ENCODE measurements around the gene NACAD. TPM values are rescaled to one million over a fixed set of nuclear protein-coding genes. Genes with fewer than 3 reads are reported as not detected.

NACAD gene
- total and polyA plus RNA-seq, 2 of the 4 experiments (the other 2 are of a cell fraction), result 0.54 to 2.2 TPM

GRCh38 chr7:45080958-45081669, 7.7 kb downstream of the NACAD start:
- H3K4me1 ChIP-seq (ENCODE audit: control insufficient read depth, insufficient read depth, low read length), result no peaks in the 10 kb centered on the region
- no peak for DNase-seq
- no peaks in the 10 kb centered on the region for H3K79me1 ChIP-seq (ENCODE audit: low read depth in 1 of 2, low read length in 2 of 2)
- no peak overlapping the region for H4K5ac ChIP-seq (ENCODE audit: low read depth, low read length)
- no peak overlapping the region for H3K4me2 ChIP-seq (ENCODE audit: low read depth, low read length)
- H3K36me3 ChIP-seq (ENCODE audit: control insufficient read depth, insufficient read depth, low read length), result peaks cover 28% of the 10 kb centered on the region
- H3K27me3 ChIP-seq (ENCODE audit: control insufficient read depth, insufficient read depth, low read length), result no peaks in the 10 kb centered on the region
- no peak overlapping the region for H3K18ac ChIP-seq (ENCODE audit: low read depth, low read length)
- no peaks in the 10 kb centered on the region for H3K9me3 ChIP-seq (ENCODE audit: control insufficient read depth, insufficient read depth, low read length)
- H2AK9ac ChIP-seq (replicated peaks; ENCODE audit: low read depth, low read length, poor library complexity), result peak overlapping the region; percentile 42
- peak overlapping the region; percentile 59 for H2AFZ ChIP-seq (replicated peaks; ENCODE audit: low read length, poor library complexity)
- dilution Hi-C loops (cut with HindIII; ENCODE audit: low sequenced_read_pairs, unreplicated experiment), result no loop called here
- TF ChIP-seq FOS (IDR thresholded peaks at IDR 0.05; ENCODE audit: low read depth, low read length) (no peak), CTCF (conservative IDR thresholded peaks at IDR 0.05; ENCODE audit: low read depth, low read length) (no peak), RFX5 (IDR thresholded peaks at IDR 0.05; ENCODE audit: low read depth, low read length) (no peak), CEBPB (IDR thresholded peaks at IDR 0.05; ENCODE audit: low read depth, low read length) (no peak), BHLHE40 (IDR thresholded peaks at IDR 0.05; ENCODE audit: low read depth, low read length) (no peak), SMC3 (IDR thresholded peaks at IDR 0.05; ENCODE audit: low read depth, low read length) (no peak), CHD1 (IDR thresholded peaks at IDR 0.05; ENCODE audit: low read depth, low read length) (no peak), NFE2L2 (IDR thresholded peaks at IDR 0.05; ENCODE audit: low read depth, low read length) (no peak), POLR2A (IDR thresholded peaks at IDR 0.05; ENCODE audit: low read depth, low read length) (no peak), MXI1 (IDR thresholded peaks at IDR 0.05; ENCODE audit: borderline replicate concordance, low read depth, low read length) (no peak), MAFK (IDR thresholded peaks at IDR 0.05; ENCODE audit: low read depth, low read length) (no peak), RAD21 (IDR thresholded peaks at IDR 0.05; ENCODE audit: low read length) (no peak), USF2 (IDR thresholded peaks at IDR 0.05; ENCODE audit: low read depth, low read length) (no peak), MAZ (IDR thresholded peaks at IDR 0.05; ENCODE audit: borderline replicate concordance, low read depth, low read length) (no peak), RCOR1 (IDR thresholded peaks at IDR 0.05; ENCODE audit: insufficient replicate concordance, low read length) (no peak)
- TF ChIP-seq, protein P1, sequence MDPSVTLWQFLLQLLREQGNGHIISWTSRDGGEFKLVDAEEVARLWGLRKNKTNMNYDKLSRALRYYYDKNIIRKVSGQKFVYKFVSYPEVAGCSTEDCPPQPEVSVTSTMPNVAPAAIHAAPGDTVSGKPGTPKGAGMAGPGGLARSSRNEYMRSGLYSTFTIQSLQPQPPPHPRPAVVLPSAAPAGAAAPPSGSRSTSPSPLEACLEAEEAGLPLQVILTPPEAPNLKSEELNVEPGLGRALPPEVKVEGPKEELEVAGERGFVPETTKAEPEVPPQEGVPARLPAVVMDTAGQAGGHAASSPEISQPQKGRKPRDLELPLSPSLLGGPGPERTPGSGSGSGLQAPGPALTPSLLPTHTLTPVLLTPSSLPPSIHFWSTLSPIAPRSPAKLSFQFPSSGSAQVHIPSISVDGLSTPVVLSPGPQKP (IDR thresholded peaks at IDR 0.05; ENCODE audit: borderline replicate concordance, low read depth, low read length), result no peak
- in situ Hi-C loops (cut with MboI; ENCODE audit: low sequenced_read_pairs), result no loop called here
- H2BK15ac ChIP-seq (ENCODE audit: low read depth, low read length), result no peak overlapping the region
- peaks cover 4% of the 10 kb centered on the region; the same call in 1 of the 2 replicates for H4K20me1 ChIP-seq (ENCODE audit: insufficient read depth, low read length)
- no peak overlapping the region for H2AK5ac ChIP-seq (ENCODE audit: low read depth, low read length)
- H3K4ac ChIP-seq (ENCODE audit: low read depth, low read length), result no peak overlapping the region
- H3K23ac ChIP-seq (ENCODE audit: low read depth, low read length), result no peak overlapping the region
- ChIA-PET POLR2A (ENCODE audit: unreplicated experiment) (no interaction called here), CTCF (no interaction called here)
- H3K27ac ChIP-seq (ENCODE audit: insufficient read depth, low read length), result no peak overlapping the region
- H2BK120ac ChIP-seq (ENCODE audit: low read depth, low read length), result no peak overlapping the region
- no peak overlapping the region for H3K4me3 ChIP-seq (ENCODE audit: insufficient read depth, low read depth, low read length)
- no peak overlapping the region for H2BK20ac ChIP-seq (ENCODE audit: low read depth, low read length)
- H3K9me1 ChIP-seq (ENCODE audit: insufficient read depth, low read length), result peaks cover 16% of the 10 kb centered on the region
- intact Hi-C loops (cut with micrococcal nuclease), result no loop called here
- ATAC-seq (ENCODE audit: low read depth), result no peak
- H4K91ac ChIP-seq (ENCODE audit: insufficient read depth, low read depth, low read length), result no peak overlapping the region
- no peak overlapping the region for H3K56ac ChIP-seq (ENCODE audit: extremely low read depth, insufficient read depth, low read length)
- H3K14ac ChIP-seq (replicated peaks; ENCODE audit: low read depth, low read length), result no peak overlapping the region
- H2BK5ac ChIP-seq (ENCODE audit: low read depth, low read length, poor library complexity, severe bottlenecking), result no peak overlapping the region
- no TSS peak for BruUV-seq (replicated peaks)
- no peak overlapping the region for H4K8ac ChIP-seq (ENCODE audit: low read depth in 2 of 2, low read length in 2 of 2)
- H3K9ac ChIP-seq (ENCODE audit: low read depth, low read length), result no peak overlapping the region
- 100% methylated on average over 3 of the region's 14 CpGs; no CpG with 5 or more reads in 1 of the 2 experiments for WGBS, 2 experiments (ENCODE audit: extremely low coverage in 2 of 2, insufficient read length in 1 of 2)
